HUDEP-2 (cell line): ENCODE data around the gene ADGRD1.

ENCODE experiments used
- DNase-seq, 76 experiments: peaks; one replicate each; lab custom pipeline; 2025; ENCODE audit not compliant: unreplicated experiment in 76 of 76; lab: John Stamatoyannopoulos, UW

The ADGRD1 gene

DNA sequence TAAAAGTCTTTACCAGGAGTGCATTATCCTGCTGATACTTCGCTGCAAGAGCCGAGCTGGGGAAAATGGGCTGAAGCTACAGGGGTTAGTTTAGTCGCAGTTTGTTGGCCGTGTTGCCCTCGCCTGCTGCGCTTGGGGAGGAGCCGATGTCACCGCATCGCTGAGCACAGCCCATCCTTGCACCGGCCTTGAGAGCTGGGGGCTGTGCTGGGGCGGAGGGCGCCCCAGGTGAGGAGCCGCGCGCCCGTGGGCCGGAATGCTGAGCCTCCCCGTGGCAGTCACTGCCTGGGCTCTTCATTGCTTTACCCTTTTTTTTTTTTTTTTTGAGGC is 50.0 kb downstream of the ADGRD1 start:
- DNase-seq, result no peak

DNA sequence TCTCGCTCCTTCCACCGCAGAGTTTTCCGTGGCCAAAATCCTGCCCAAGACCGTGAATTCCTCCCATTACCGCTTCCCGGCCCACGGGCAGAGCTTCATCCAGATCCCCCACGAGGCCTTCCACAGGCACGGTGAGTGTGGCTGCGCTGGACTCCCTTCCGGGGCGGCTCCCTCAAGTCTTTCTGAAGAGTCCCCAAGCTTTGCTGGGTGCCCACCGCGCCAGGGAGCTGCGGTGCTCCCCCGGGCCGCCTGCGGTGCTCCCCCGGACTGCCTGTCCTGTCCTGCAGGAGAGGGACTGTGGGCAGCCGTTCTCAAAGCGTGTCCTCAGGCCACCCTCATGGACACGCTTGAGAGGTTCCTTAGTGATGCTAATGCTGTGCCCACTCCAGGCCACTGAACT is 50.5 kb downstream of the ADGRD1 start:
- no peak for DNase-seq

- no peak for DNase-seq
Observed at GRCh38 chr12:131005161-131006035, 51.7 kb downstream of the ADGRD1 start.

GRCh38 chr12:131006036-131006735 is 52.5 kb downstream of the ADGRD1 start:
- DNase-seq, result no peak

DNA sequence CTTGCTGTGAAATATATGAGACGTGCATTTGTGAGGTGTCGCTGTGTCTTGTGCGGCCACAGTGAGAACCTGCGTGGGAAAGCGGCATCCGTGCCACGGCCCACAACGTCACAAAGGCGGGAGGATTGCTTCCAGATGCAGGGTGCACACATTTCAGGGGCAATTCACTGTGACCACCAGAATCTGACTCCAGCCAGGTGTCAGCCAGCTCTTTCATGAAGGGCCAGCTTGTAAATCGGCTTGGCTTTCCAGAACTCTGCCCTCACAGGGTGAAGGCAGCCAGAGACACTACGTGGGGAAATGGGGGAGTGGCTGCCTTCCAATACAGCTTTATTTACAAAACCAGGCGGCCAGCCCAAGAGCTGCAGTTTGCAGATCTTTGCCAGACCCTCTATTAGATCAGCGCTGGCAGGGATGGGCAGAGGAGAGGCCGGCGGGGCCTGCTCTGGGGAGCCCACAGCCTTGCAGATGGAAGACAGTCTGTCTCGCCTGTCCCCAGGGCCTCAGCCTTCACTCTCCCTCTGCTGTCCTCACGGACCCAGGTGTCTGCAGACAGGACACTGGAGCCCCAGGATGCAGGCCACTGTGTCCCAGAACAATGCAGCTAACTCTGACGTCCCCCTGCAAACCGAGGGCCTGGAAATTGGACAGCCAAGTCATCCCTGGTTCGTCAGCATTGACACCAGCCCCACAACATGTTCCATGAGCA is 53.5 kb downstream of the ADGRD1 start:
- no peak for DNase-seq

GRCh38 chr12:131007740-131008117 is 54.0 kb downstream of the ADGRD1 start:
- DNase-seq, result no peak

- no peak for DNase-seq
Observed at GRCh38 chr12:131008131-131008912, 54.6 kb downstream of the ADGRD1 start.

GRCh38 chr12:131008913-131009270 is 55.2 kb downstream of the ADGRD1 start:
- no peak for DNase-seq

DNA sequence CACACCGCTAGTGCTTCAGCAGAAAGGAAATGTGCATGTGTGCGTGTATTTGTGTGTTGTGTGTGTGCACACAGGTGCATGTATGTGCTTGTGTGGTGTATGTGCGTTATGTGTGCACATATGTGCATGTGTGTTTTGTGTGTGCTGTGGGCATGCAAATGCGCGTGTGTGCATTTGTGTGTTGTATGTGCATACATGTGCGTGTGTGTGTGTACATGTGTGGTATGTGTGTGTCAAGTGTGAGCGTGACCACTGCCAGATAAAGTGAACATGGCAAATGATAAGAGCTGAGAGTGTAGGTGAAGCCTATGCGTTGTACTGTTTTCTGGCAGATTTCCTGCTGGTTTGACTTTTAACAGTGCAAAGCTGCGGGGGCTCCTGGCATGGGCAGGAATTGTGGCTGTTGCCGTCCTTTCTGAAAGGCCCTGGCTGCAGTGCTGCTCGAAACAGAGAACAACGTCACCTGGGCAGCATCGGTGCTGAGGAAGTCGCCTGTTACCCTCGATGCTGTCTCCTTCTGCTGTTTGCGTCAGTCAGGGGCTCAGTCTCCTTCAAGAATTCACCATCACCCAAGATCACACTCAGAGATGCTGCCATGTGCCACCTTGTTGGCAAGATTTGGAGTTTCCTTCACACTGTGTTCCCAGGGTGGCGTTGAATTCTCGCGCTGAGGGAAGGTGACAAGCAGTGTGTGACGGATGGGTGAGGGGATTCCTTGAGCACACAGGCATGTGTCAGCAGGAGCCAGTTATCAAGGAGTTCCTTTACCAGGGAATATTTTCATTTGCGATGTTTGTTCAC is 56.1 kb downstream of the ADGRD1 start:
- DNase-seq, result no peak

- DNase-seq, result no peak
Observed at GRCh38 chr12:131010396-131011131, 56.9 kb downstream of the ADGRD1 start.

DNA sequence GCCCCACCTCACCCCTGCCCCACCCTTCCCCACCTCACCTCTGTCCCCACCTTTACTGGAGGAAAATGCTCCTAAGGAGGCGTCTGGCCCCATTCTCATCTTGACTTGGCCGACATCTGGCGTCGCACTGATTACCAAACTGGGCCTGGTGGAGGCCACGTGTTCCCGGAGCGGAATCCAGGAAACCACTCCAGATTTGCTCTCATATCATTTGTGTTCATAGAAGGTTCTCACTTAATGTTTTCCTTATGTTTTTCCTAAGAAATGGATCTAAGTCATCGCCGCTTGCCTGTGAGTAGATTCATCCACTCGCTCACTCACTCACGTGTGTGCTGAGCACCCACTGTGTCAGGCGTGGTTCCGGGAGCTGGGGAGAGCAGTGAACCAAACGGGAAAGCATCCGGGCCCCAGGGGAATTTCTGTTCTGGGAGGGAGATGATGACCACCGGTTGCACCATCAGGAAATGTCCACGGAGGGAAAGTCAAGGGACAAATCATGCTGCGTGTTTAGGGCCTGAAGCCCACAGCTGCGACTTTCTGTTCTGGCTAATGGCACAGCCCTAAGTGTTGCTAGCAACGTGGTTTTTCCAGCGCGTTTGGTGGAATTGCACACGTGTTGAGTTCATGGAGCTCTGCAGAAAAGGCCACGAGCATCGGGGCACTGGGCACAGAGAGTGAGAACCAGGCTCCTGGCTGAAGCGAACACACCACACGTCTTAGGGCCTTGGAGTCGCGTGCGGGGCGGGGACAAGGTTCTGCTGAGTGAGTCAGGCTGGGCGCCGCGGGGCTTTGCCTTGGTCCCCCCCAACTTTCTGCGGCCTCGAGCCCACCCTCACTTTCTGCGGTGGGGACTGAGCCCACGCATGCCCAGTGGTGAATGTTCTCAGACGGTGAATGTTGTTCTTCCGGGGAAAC is 57.7 kb downstream of the ADGRD1 start:
- no peak for DNase-seq

- no peak for DNase-seq
Observed at GRCh38 chr12:131012279-131013069, 58.8 kb downstream of the ADGRD1 start.

GRCh38 chr12:131013118-131013517 is 59.4 kb downstream of the ADGRD1 start:
- DNase-seq, result no peak

- no peak for DNase-seq
Observed at GRCh38 chr12:131014343-131014742, 60.6 kb downstream of the ADGRD1 start.

DNA sequence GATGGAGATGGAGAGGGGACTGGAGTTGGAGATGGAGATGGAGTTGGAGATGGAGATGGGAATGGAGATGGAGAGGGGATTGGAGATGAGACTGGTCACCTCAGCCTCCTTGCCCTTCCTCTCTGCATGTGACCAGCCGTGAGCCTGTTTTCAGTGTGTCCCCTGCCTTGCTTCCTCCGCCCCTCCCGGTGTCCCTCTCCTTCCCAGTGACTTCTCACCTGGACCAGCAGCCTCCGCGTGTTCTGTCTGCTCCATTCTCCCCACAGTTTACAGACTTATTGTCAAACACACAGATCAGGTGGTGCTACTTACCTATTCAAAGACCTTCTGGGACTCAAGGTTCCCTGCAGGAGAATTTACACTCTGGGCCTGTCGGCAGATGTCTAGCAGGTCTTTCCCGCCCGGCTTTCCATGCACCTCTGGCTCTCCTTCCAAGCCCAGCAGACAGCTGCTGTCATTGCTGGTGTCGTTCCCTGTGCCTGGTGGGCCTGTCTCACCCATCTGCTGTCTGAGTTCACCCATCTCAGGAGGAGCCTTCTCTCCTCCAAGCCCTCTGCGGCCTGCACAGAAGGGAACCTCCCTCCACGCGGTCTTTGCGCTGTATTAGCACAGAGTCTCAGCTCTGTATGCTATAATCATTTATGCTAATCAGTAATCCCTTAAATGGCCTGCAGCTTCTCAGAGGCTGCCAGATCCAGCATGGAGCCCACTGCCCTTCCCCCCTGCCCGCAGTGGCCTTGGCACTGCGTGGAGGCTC is 62.1 kb downstream of the ADGRD1 start:
- DNase-seq, result no peak

GRCh38 chr12:131017477-131017991 is 63.8 kb downstream of the ADGRD1 start:
- DNase-seq, result no peak
